Coronary artery (tissue), 2 donors: Measurements from ENCODE around the gene HNRNPUL2.
A peak's percentile ranks its signal among the peaks of the same experiment; 100 is the strongest.
"Not testable (repeated sequence)": the region's sequence is repeated elsewhere in the genome, so short reads cannot be mapped to it uniquely, and the experiment has no call there.

Source experiments
- DNase-seq: peaks from one replicate; pipeline ENCODE4 v3.0.0-alpha.2; 2017; ENCODE audit warnings: low spot score
- H3K27ac ChIP-seq, 2 donors: fragments of 200-600 bp; sonication (generic); one replicate each; pipeline ENCODE4 v1.5.1; 2016 to 2019
- H3K4me3 ChIP-seq: fragments of 200-600 bp; sonication (generic); 2 replicates; pipeline ENCODE4 v1.5.1; 2016; ENCODE audit warnings: mild to moderate bottlenecking, moderate library complexity
- TF ChIP-seq, protein P1 (sequence below): fragments of 200-600 bp; sonication (generic); IDR thresholded peaks from one replicate; pipeline ENCODE4 v1.5.1; 2019; ENCODE audit warnings: antibody characterized with exemption

The HNRNPUL2 gene

DNA sequence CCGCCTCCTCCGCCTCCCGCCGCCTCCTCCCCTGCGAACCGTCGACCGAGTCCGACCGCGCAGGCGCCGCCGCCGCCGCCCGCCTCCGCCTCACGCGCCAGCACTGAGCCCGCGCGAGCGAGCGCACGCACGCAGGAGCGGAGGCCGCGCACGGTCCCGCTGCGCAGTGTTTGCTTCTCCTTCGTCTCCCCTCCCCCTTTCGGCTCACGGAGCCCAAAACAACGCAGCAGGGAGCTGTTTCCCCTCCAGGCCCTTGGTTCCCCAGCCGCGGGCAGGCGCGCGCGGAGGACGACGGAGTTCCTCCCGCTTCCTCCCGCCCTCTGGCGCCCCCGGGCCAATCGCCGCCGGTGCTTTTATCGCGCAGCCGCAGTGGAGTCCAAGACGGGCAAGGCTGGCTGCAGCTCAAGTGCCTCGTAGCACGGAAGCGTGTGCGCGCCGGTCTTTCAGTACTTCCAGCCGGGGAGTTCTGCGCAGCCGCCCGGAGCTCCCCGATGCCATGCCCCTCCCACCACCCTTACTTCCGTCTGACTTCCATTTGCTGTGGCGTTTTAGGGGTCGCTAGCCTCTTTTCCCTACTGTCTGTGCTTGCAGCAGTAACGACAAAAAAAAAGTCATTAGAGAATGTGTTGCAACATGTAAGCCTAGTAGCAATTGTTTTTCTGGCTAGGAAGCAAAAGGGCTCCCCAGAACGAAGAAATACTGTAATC is at the start of gene HNRNPUL2:
Gene HNRNPUL2 (minus strand): TSS at position 293 of the 707 bp plus-strand sequence. CDS start 301 bp downstream, outside the sequence.
- H3K4me3 ChIP-seq, result peak within 1 kb of the TSS; percentile 79
- H3K27ac ChIP-seq, result peak within 1 kb of the TSS; percentile 87 to 96
- DNase-seq, result peak; percentile 98
- TF ChIP-seq, protein P1, sequence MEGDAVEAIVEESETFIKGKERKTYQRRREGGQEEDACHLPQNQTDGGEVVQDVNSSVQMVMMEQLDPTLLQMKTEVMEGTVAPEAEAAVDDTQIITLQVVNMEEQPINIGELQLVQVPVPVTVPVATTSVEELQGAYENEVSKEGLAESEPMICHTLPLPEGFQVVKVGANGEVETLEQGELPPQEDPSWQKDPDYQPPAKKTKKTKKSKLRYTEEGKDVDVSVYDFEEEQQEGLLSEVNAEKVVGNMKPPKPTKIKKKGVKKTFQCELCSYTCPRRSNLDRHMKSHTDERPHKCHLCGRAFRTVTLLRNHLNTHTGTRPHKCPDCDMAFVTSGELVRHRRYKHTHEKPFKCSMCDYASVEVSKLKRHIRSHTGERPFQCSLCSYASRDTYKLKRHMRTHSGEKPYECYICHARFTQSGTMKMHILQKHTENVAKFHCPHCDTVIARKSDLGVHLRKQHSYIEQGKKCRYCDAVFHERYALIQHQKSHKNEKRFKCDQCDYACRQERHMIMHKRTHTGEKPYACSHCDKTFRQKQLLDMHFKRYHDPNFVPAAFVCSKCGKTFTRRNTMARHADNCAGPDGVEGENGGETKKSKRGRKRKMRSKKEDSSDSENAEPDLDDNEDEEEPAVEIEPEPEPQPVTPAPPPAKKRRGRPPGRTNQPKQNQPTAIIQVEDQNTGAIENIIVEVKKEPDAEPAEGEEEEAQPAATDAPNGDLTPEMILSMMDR, result no peak

DNA sequence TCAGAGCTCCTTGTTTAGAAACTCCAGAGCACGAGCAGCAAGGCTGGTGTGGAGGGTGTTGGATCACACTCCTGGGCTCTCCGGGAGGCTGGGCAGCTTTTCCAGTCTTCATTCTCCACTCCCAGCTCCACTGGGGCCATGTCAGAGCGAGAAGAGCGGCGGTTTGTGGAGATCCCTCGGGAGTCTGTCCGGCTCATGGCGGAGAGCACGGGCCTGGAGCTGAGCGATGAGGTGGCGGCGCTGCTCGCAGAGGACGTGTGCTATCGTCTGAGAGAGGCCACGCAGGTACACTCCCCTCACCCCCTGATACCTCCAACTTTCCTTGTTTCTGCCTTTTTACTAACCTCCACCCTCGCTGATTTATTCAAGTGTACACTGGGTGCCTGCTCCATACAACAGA is 48.4 kb upstream of the HNRNPUL2 start:
- no peak overlapping the region for H3K27ac ChIP-seq
- H3K4me3 ChIP-seq, result no peak overlapping the region
- TF ChIP-seq, protein P1, result no peak
- no peak for DNase-seq

DNA sequence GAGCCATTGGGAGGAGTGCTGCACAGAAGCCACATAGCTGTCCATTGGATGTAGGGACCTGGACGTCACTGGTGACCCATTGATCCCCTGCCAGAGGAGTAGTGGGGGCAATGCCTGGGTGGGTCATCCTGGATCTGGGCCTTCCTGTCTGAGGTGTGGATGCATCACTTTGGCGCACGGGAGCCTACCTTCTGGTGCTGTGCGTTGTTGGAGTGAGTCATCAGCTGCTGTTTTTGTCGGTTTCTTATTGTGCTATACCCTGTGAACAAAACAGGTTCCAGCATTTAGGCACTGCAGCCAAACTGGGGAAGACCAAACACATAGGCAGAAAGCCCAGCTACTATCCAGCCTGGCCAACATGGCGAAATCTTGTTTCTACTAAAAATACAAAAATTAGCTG is 47.1 kb upstream of the HNRNPUL2 start:
- DNase-seq, result no peak
- TF ChIP-seq, protein P1, result no peak
- H3K4me3 ChIP-seq, result no peak overlapping the region
- H3K27ac ChIP-seq, result no peak overlapping the region

DNA sequence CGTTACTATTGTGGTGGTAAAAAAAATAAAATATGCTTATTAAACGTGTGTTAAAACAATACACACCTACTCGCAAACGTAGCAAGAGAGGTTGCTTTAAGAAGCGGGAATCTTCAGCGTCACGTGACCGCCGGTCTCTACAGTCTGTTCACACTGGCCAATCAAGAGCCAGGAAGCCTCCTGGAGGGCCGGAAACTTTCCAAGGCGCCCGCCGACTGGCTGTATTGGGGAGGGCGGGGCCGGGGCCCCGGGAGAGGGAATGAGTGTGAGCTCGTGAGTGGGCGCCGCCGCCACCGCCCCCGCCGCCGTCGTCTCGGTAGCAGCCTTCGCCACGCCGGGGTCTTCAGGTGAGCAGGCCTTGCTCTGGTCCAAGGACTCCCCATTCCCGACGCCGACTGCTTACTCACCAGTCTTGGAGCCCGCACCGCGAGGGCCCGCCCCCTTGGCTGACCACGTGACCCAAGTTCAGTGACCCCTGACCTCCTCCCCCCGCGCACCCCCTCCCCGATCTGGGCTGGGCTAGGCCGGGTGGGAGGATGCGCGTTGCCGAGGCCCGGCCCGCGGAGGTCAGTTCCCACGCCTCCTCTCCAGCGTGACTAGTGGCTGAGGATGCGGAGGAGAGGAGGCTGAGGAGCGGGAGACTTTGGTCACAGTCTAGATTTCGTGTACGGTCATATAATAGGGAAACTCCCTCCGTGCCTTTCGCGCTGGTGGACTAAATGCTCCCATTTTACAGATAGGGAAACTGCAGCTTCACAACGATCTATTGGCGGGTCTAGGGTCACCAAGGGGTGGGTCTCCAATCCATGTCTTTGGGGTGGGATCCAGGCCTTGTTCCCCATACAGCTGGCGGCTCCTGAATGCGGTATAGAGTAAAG is 44.1 kb upstream of the HNRNPUL2 start, which contains the start of gene TAF6L:
Gene TAF6L (plus strand): TSS at position 253 of the 878 bp plus-strand sequence. CDS start 4,388 bp downstream, outside the sequence.
- Histone ChIP-seq H3K4me3 (peak within 1 kb of the TSS; percentile 82), H3K27ac (peak within 1 kb of the TSS; percentile 93 to 98)
- TF ChIP-seq, protein P1, result no peak
- peak; percentile 99 for DNase-seq

DNA sequence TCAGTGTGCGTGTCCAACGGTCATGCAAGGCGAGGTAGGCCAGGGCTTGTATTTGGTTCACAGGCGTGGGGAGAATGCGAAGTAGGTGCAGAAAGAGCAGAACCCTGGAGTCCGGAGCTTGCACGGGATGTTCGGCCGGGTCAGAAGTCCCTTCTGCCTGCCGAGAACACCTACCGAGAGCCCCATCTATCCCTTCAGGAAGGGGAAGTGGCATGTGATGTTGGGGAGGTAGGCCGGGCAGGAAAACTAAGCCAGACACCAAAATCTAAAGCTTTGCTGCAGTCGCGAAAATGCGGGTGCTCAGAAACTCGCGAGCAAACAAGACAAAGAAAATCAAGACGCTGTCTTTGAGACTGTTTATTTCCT is 43.5 kb upstream of the HNRNPUL2 start:
- DNase-seq, result no peak
- TF ChIP-seq, protein P1, result no peak
- H3K27ac ChIP-seq, result peak overlapping the region; percentile 93 to 98
- H3K4me3 ChIP-seq, result peak overlapping the region; percentile 82

DNA sequence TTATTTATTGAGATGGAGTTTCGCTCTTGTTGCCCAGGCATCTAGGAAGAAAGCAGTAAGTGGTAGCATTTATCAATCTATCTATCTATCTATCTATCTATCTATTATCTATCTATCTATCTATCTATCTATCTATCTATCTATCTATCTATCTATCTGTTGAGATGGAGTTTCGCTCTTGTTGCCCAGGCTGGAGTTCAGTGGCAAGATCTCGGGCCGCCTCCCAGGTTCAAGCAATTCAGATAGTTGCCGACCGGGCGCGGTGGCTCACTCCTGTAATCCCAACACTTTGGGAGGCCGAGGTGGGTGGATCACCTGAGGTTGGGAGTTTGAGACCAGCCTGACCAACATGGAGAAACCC is 33.6 kb upstream of the HNRNPUL2 start:
- not testable (repeated sequence) for DNase-seq
- H3K4me3 ChIP-seq, result peak overlapping the region; percentile 90
- peak overlapping the region; percentile 85 to 90 for H3K27ac ChIP-seq
